ENCODE results near the gene INPP5A.

INPP5A gene

DNA sequence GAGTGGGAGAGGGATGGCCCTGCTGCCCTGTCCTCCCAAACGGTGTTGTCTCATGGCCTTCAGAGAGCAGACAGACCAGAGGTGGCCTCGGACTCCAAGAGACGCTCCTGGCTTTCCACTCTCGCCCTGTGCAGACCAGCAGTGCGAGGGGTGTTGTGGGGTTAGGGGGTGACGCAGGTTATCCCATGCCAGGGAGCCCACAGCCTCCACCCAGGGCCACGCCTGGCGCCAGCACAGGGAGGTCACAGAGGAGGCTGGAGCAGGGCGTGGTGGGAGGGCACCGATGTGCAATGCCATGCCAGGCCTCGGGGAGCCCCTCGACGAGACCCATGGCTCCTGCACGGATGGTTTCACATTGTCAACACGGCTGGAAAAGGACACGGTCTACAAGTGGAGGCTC is 52.1 kb downstream of the INPP5A start:
- ATAC-seq, result no peak
- TF ChIP-seq ESRRG (CRISPR knock-in tag; IDR thresholded peaks at IDR 0.05) (no peak), TCF4 (CRISPR knock-in tag; IDR thresholded peaks at IDR 0.05; ENCODE audit: borderline replicate concordance) (no peak), SNAI2 (CRISPR knock-in tag; IDR thresholded peaks at IDR 0.05) (no peak), ISL1 (CRISPR knock-in tag; IDR thresholded peaks at IDR 0.05) (no peak), PPARA (CRISPR knock-in tag; IDR thresholded peaks at IDR 0.05; ENCODE audit: borderline replicate concordance) (no peak)
- TF ChIP-seq, protein P1, sequence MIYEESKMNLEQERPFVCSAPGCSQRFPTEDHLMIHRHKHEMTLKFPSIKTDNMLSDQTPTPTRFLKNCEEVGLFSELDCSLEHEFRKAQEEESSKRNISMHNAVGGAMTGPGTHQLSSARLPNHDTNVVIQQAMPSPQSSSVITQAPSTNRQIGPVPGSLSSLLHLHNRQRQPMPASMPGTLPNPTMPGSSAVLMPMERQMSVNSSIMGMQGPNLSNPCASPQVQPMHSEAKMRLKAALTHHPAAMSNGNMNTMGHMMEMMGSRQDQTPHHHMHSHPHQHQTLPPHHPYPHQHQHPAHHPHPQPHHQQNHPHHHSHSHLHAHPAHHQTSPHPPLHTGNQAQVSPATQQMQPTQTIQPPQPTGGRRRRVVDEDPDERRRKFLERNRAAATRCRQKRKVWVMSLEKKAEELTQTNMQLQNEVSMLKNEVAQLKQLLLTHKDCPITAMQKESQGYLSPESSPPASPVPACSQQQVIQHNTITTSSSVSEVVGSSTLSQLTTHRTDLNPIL (CRISPR knock-in tag; IDR thresholded peaks at IDR 0.05; ENCODE audit: low read depth), result no peak

DNA sequence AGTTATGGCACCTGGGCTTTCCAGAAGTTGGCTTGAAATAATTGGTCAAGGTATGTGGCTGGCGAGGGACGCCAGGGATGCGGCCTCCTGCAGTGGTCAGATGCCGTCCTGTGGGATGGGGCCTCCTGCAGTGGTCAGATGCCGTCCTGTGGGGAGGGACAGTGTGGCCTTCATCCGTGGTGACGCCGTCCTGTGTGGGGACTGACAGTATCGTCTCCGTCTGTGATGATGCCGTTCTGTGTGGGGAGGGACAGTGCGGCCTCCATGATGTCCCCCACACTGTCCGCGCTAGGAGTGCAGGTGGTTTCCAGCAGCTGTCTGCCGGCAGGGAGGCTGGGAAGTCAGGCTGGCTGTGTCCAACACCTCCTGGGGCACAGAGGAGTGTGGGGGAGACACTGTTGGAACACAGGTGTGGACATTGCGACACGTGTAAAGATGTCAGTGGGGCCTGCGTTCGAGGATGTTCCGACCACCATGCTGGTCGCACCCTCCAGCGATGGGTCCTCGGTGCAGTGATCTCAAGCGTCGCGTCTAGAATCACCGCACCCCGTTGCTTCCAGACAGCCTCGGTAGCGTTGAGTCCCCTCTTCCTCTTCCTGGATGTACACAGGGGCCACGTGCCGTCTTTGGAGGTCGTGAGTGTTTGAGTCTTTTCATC is 52.6 kb downstream of the INPP5A start:
- ATAC-seq, result no peak
- no peak for TF ChIP-seq TCF4 (CRISPR knock-in tag; IDR thresholded peaks at IDR 0.05; ENCODE audit: borderline replicate concordance)
- TF ChIP-seq ZNF70 (CRISPR knock-in tag; IDR thresholded peaks at IDR 0.05), result no peak
- TF ChIP-seq ARNTL (CRISPR knock-in tag; IDR thresholded peaks at IDR 0.05; ENCODE audit: borderline replicate concordance, low read depth), result no peak
- TF ChIP-seq GLIS3 (CRISPR knock-in tag; IDR thresholded peaks at IDR 0.05), result no peak
- TF ChIP-seq, protein P2, sequence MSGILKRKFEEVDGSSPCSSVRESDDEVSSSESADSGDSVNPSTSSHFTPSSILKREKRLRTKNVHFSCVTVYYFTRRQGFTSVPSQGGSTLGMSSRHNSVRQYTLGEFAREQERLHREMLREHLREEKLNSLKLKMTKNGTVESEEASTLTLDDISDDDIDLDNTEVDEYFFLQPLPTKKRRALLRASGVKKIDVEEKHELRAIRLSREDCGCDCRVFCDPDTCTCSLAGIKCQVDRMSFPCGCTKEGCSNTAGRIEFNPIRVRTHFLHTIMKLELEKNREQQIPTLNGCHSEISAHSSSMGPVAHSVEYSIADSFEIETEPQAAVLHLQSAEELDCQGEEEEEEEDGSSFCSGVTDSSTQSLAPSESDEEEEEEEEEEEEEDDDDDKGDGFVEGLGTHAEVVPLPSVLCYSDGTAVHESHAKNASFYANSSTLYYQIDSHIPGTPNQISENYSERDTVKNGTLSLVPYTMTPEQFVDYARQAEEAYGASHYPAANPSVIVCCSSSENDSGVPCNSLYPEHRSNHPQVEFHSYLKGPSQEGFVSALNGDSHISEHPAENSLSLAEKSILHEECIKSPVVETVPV (CRISPR knock-in tag; IDR thresholded peaks at IDR 0.05), result no peak
- no peak for TF ChIP-seq ISL1 (CRISPR knock-in tag; IDR thresholded peaks at IDR 0.05)
- TF ChIP-seq ZFP3 (CRISPR knock-in tag; IDR thresholded peaks at IDR 0.05), result no peak
- TF ChIP-seq ZFP30 (CRISPR knock-in tag; IDR thresholded peaks at IDR 0.05), result no peak
- TF ChIP-seq, protein P3, sequence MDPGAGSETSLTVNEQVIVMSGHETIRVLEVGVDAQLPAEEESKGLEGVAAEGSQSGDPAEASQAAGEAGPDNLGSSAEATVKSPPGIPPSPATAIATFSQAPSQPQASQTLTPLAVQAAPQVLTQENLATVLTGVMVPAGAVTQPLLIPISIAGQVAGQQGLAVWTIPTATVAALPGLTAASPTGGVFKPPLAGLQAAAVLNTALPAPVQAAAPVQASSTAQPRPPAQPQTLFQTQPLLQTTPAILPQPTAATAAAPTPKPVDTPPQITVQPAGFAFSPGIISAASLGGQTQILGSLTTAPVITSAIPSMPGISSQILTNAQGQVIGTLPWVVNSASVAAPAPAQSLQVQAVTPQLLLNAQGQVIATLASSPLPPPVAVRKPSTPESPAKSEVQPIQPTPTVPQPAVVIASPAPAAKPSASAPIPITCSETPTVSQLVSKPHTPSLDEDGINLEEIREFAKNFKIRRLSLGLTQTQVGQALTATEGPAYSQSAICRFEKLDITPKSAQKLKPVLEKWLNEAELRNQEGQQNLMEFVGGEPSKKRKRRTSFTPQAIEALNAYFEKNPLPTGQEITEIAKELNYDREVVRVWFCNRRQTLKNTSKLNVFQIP (CRISPR knock-in tag; IDR thresholded peaks at IDR 0.05; ENCODE audit: borderline replicate concordance, low read depth), result no peak
- no peak for TF ChIP-seq ZNF8 (CRISPR knock-in tag; IDR thresholded peaks at IDR 0.05)
- TF ChIP-seq BACH2 (CRISPR knock-in tag; IDR thresholded peaks at IDR 0.05; ENCODE audit: borderline replicate concordance), result no peak

DNA sequence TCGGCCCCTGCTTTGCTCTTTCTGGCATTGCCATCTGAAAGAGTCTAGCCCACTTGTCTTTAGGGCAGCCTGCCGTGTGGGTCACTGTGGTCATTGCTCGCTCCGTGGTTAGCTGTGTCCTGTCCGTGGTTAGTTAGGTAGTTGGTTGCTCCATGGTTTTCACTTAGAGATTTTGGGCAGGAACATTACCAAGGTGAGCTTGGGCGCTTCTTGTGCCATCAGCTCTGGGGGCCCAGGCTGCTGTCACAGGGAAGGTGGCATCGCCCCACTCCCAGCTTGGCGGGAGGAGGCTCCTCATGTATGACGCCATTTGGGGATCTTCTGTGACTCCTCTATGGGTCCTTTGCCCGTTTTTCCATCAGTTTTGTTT is 53.1 kb downstream of the INPP5A start:
- no peak for ATAC-seq

More for the DNA sequence above, 53.1 kb downstream of the INPP5A start:
- TF ChIP-seq, protein P3 (CRISPR knock-in tag; IDR thresholded peaks at IDR 0.05; ENCODE audit: borderline replicate concordance, low read depth), result no peak
- TF ChIP-seq ZNF70 (CRISPR knock-in tag; IDR thresholded peaks at IDR 0.05) (no peak), ARNTL (CRISPR knock-in tag; IDR thresholded peaks at IDR 0.05; ENCODE audit: borderline replicate concordance, low read depth) (no peak), OSR1 (CRISPR knock-in tag; IDR thresholded peaks at IDR 0.05) (no peak), BACH2 (CRISPR knock-in tag; IDR thresholded peaks at IDR 0.05; ENCODE audit: borderline replicate concordance) (no peak), ZC3H10 (CRISPR knock-in tag; IDR thresholded peaks at IDR 0.05) (no peak), SNAI2 (CRISPR knock-in tag; IDR thresholded peaks at IDR 0.05) (no peak)
- TF ChIP-seq, protein P1 (CRISPR knock-in tag; IDR thresholded peaks at IDR 0.05; ENCODE audit: low read depth), result no peak
- TF ChIP-seq, protein P2 (CRISPR knock-in tag; IDR thresholded peaks at IDR 0.05), result no peak

Data from SK-N-SH treated with all-trans-retinoic acid at 6 μM for 48 hours (cell line).